GM18868 (cell line): ENCODE measurements around the gene ACTBL2.
A peak's percentile ranks its signal among the peaks of the same experiment; 100 is the strongest.
"Not testable (repeated sequence)": the region's sequence is repeated elsewhere in the genome, so short reads cannot be mapped to it uniquely, and the experiment has no call there.

Experiments used
- ATAC-seq: cut with Tn5 transposase; IDR thresholded peaks from one replicate; pipeline ENCODE4 v1.9.1; 2021; ENCODE audit warnings: mild to moderate bottlenecking, moderate library complexity; ENCODE audit not compliant: unreplicated experiment

ACTBL2 gene

GRCh38 chr5:57482671-57483106, at the start of gene ACTBL2:
ACTBL2 (minus strand) TSS chr5:57482811; CDS start chr5:57482707, 104 bp downstream.
- ATAC-seq, result no peak

GRCh38 chr5:57531333-57531732, 48.7 kb upstream of the ACTBL2 start:
- no peak for ATAC-seq

DNA sequence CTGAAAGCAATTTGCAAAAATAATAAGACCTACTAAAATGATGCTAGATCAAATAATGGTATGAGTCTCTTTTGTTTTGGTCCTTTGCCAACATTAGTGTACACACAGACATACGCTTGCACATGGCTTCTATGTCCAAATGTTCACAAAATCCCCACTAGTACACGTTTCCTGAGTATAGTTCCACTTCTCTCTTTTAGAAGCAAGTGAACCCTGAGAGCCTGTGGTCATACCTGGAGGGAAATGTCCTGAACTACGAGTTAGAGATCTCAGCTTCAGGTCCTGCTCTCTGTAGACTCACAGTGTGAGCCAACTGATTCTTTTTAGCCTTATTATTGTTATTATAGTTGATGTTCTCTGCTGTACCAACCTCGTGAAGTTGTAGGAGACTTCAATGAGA, 47.3 kb upstream of the ACTBL2 start:
- peak; percentile 80 for ATAC-seq

- ATAC-seq, result no peak
Observed at GRCh38 chr5:57527870-57528269, 45.3 kb upstream of the ACTBL2 start.

DNA sequence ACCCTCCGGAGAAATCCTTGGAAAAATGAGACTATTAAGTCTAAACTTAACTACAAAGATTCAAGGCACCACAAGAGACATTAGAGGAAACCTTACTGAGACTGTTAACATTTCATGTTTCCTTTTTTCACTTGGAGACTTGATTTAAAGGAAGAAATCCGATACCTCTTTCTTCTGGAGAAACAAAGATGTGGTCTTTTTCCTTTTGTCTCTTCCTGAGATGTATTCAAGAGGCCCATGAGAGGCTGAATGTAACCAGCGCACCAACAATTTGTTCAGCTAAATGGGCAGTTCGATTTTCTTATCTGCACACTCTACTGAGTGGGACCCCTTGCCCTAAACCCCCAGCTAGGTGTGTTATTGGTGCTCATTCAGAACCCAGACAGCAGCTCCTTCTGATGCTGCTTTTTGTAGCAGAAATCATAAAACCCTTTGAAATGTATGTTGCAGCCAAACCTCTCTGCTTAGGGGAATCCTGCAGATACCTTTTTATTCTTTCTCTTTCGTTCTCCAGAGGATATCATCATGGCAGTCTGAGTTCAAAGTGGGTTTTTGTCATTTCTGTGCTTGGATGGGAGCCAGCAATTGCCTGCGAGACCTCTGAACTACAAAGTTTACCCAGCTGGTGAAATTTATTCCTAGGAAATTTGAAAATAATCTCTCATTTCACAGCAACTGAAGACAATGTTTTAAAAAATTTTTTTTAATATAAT, 41.9 kb upstream of the ACTBL2 start:
- ATAC-seq, result peak; percentile 74

DNA sequence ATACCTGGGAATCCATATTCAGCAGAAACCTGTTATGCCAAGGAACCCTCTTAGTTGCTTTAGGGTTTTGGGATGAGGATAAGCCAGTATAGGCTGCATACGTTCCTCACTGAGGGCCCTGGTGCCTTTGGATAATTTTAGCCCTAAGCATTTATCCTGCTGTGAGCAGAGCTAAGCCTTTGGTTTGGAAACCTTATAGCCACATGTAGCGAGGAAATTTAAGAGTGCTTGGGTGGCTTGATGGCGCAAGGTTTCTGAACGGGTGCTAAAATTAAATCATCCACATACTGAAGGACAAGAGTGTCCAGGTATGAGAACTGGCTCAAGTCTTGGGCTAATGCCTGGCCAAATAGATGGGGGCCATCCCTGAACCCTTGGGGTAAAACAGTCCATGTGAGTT, 39.9 kb upstream of the ACTBL2 start:
- not testable (repeated sequence) for ATAC-seq

DNA sequence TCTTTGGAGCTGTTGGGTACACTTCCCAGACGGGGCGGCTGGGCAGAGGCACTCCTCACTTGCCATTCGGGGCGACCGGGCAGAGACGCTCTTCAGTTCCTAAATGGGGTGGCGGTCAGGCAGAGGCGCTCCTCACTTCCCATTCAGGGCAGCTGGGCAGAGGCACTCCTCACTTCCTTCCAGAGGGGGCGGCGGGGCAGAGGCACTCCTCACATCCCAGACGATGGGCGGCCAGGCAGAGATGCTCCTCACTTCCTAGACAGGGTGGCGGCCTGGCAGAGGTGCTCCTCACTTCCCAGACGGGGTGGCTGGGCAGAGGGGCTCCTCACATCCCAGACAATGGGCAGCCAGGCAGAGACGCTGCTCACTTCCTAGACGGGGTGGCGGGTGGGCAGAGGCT, 35.8 kb upstream of the ACTBL2 start:
- ATAC-seq, result not testable (repeated sequence)

DNA sequence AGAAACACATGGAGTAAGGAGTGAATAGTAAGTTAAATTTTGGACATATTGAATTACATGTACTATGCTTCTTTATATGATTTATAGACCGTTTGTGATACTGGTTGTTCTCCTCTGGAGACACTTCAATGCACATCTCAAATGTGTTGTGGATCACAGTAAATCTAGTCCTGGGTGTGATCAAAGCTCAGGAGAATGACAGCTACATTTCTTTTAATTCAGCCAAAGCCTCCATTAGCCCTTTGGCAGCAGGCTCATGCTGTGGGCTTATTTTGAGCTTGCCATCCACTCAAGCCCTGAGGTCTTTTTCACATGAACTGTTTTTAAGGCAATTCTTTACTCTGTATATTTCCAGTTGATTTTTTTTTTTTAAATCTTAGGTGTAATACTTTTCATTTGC, 34.6 kb upstream of the ACTBL2 start:
- ATAC-seq, result no peak

DNA sequence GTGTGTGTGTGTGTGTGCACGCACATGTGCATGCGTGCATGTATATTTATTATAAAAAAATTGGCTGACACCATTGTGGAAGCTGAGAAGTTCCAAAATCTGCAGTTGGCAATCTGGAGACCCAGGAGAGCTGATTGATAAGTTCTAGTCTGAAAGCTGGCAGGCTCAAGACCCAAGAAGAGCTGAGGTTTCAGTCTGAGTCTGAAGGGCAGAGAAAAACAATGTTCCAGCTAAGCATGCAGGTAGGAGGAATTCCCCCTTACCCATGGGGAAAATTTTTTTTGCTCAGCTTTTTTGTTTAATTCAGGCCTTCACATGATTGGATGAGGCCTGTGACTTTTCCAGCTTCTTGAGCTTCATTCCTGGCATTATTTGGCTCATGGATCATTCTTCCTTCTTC, 31.2 kb upstream of the ACTBL2 start:
- ATAC-seq, result peak; percentile 95

DNA sequence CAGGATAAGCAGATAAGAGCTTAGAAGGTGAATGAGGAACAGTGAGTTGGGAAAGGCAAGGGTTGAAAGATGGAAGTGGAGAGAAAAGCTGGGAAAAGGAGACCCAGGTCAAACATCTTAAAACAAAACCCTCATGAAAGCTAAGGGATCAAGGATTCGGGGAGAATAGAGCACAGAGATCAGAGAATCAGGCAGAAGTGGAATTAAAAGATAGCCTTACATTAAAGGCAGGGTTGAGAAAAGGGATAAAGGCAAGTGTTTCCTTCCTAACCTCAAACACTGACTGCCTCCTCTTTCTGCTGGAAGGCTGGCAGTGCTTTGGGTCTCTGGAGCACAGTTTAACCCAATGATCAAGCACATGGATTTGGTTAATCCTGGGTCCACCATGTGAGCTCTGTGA, 28.7 kb upstream of the ACTBL2 start:
- no peak for ATAC-seq

DNA sequence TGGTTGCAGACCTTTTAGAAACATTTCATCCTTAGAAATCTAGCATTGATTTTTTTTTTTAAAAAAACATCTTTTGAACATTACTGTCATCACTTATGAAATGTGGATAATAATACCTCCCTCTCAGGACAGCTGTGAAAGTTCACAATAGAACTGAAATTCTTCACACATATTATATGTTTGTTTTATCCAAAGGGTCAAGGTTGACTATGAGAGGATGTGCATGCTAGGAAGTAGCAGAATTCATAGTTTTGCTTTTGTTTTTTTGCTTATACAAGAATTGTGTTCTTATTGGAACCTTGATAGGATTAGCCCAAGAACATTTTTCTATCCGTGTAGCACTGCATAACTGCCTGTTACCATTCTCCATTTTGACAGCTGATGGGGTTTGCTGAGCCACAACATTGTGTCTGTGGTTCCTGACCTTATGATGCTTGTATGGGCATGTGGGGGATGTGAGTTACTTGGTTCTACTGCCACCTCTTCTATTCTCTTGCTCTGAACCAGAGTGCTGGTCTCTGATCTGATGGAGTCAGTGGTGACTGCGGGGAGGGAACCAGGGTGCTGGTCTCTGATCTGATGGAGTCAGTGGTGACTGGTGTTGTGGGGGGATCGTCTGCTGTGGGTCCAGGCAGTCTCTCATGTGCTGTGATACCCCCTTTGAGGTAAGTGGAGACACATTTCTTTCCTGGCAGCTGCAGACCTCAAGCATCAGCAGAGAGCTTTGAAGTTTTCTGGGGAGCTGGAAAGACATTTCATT, 27.1 kb upstream of the ACTBL2 start:
- no peak for ATAC-seq

DNA sequence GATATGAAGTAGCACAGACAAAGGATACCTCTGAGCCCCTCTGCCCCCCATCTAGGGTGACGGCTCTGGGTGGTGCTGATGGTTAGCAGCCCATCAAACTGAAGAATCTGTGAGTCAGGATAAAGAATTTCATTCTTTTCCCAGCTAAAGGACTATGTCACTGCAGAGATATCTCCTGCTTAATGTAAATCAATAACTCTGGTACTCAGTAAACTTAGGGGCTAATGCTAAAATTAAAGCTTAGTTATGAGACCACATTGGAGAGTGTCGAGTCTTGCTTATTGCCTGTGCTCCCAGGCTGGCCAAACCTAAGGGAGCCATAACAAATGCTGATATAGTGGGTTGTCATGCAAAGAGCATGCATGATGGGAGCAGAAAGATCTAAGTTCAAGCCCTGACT, 25.6 kb upstream of the ACTBL2 start:
- no peak for ATAC-seq

- ATAC-seq, result no peak
Observed at GRCh38 chr5:57505272-57506200, 22.9 kb upstream of the ACTBL2 start.

DNA sequence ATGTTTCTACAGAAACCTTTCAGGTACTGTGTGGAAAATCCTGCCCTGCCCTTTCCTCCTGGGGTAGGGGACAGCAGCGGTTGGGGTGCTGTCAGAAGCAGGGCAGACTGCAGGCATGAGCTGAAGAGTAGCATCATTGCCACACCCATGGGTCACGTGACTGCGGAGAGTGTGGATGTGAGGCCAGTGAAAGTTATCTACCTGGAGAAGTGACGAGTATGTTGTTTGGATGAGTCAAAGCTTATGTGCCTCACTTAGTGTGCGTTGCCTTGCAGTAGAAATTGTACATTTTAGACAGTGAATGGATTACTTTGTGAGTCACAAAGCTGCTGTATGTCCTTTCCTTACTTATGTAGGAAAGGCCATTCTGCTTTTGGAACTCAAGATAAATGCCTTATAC, 21.7 kb upstream of the ACTBL2 start:
- ATAC-seq, result no peak

- no peak for ATAC-seq
Observed at GRCh38 chr5:57503433-57503832, 20.8 kb upstream of the ACTBL2 start.

GRCh38 chr5:57501414-57502201, 19.0 kb upstream of the ACTBL2 start:
- no peak for ATAC-seq

GRCh38 chr5:57499262-57500050, 16.8 kb upstream of the ACTBL2 start:
- peak; percentile 81 for ATAC-seq

GRCh38 chr5:57497733-57498132, 15.1 kb upstream of the ACTBL2 start:
- ATAC-seq, result no peak

- no peak for ATAC-seq
Observed at GRCh38 chr5:57495285-57496086, 12.9 kb upstream of the ACTBL2 start.
